A204.1 (cell line): ENCODE results near the gene EPS8L1.
"Not testable (repeated sequence)": the region's sequence is repeated elsewhere in the genome, so short reads cannot be mapped to it uniquely, and the experiment has no call there.

ENCODE experiments used
- FAIRE-seq: peaks from 2 replicates; lab custom pipeline; 2012; peaks lifted over from hg19 to GRCh38; lab: Jason Lieb, UNC

Gene EPS8L1

GRCh38 chr19:55075371-55075998 lies at the start of gene EPS8L1:
Gene EPS8L1, plus strand, starts transcription at chr19:55075869. Its CDS starts 576 bp downstream, at chr19:55076445.
- no peak for FAIRE-seq

- not testable (repeated sequence) for FAIRE-seq
Measured at GRCh38 chr19:55027140-55027471, 48.6 kb upstream of the EPS8L1 start.

GRCh38 chr19:55027472-55028337 lies 48.0 kb upstream of the EPS8L1 start:
- FAIRE-seq = no peak

- FAIRE-seq = no peak
Measured at GRCh38 chr19:55028757-55029156, 46.9 kb upstream of the EPS8L1 start.

DNA sequence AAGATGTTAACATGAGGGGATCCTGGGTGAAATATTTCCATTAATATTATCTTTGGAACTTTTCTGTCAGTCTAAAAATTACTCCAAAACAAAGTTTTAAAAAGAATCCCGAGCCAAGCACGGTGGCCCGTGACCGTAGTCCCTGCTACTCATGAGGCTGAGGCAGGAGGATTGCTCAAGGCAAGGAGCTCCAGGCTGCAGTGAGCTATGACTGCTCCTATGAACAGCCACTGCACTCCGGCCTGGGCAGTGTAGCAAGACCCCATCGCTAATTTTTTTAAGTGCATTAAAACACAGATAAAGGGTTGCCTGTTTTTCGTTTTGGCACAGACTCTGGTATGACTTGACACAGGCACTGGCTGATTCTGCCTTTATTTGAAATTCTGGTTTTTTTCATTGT lies 44.5 kb upstream of the EPS8L1 start:
- FAIRE-seq = no peak

GRCh38 chr19:55032170-55032800 lies 43.4 kb upstream of the EPS8L1 start:
- no peak for FAIRE-seq

DNA sequence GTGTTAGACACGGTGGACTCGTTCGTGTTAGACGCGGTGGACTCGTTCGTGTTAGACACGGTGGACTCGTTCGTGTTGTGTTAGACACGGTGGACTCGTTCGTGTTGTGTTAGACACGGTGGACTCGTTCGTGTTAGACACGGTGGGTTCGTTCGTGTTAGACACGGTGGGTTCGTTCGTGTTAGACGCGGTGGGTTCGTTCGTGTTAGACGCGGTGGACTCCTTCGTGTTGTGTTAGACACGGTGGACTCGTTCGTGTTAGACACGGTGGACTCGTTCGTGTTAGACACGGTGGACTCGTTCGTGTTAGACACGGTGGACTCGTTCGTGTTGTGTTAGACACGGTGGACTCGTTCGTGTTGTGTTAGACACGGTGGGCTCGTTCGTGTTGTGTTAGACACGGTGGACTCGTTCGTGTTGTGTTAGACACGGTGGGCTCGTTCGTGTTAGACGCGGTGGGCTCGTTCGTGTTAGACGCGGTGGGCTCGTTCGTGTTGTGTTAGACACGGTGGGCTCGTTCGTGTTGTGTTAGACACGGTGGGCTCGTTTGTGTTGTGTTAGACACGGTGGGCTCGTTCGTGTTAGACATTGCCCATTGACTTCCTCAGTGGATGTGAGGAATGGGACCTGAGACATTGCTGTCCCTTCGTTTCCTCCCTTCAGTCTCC lies 42.6 kb upstream of the EPS8L1 start:
- not testable (repeated sequence) for FAIRE-seq

DNA sequence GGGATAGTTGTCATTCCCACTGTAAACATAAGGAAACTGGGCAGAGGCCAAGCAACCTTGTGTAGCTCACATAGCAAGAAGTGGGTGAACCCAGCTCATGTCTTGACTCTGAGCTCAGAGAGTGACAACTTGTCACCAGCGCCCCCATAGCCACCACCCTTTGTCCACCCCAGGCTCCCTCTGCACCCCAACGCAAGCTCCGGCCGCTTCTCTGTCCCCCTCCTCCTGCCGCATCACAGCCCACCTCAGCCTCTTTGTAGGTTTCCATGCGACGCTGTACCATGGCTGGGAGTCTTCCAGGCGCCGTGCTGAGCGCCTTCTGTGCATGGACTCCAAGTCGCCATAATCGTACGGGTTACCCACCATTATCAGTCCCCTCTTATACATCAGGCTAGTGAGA lies 40.9 kb upstream of the EPS8L1 start:
- no peak for FAIRE-seq

DNA sequence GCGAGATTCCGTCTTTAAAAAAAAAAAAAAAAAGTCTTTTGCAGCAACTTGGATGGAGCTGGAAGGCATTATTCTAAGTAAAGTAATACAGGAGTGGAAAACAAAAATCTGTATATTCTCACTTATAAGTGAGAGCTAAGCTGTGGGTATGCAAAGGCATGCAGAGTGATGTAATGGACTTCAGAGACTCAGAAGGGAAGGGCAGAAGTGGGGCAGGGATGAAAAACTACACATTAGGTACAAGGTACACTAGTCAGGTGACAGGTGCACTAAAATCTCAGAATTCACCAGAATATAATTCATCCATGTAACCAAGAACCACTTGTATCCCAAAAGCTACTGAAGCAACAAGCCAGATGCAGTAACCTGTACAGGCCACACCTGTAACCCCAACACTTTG lies 39.6 kb upstream of the EPS8L1 start:
- FAIRE-seq = no peak

DNA sequence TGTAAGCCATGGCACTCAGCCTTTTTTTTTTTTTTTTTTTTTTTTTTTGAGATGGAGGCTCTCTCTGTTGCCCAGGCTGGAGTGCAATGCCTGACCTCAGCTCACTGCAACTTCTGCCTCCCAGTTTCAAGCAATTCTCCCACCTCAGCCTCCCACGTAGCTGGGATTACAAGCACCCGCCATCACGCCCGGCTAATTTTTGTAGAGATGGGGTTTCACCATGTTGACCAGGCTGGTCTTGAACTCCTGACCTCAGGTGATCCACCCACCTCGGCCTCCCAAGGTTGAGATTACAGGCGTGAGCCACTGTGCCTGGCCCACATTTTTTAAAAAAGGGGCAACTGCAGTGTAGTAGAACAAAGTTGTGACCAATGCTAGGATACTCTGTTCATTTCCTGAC lies 38.1 kb upstream of the EPS8L1 start:
- not testable (repeated sequence) for FAIRE-seq

DNA sequence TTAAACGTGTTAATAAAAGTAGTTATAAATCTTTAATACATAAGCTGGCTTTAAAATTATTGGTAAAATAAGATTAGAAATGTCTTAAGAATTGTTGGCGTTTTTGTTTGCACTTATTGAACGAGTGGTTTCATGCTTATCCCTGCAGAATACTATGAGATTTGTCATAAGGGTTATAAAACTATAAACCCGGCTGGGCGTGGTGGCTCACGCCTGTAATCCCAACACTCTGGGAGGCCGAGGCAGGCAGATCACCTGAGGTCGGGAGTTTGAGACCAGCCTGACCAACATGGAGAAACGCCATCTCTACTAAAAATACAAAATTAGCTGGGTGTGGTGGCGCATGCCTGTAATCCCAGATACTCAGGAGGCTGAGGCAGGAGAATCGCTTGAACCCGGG lies 35.0 kb upstream of the EPS8L1 start:
- FAIRE-seq = not testable (repeated sequence)

DNA sequence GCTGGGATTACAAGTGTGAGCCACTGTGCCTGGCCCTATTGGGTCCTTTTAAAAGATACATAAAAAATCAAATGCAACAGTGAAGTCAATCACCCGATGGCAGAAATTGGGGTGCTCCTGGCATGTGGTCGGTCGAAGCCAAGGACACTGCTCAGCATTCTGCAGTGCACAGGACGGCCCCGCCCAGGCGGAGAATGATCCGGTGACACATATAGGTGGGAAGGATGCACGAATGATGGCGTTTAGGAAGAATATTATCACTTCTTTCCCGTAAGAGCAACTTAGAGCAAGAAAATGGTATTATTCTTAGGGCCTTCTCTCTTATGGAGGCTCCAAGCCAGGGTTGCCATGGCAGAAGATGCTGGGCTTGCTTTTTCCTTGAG lies 34.4 kb upstream of the EPS8L1 start:
- no peak for FAIRE-seq

GRCh38 chr19:55041627-55042343 lies 33.9 kb upstream of the EPS8L1 start:
- FAIRE-seq = no peak

DNA sequence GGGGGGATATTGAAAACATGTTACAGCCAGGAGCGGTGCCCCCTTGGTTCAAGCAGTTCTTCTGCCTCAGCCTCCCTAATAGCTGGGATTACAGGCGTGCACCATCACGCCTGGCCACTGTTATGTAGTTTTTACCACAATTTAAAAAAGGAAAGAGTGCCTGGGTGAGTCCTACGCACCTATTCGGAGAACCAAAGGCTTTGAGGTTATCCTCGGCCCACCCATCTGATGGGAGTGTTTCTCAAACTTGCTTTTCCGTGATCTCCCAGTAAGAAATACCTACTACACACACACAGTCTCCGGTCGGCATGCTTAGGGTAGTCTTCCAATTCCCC lies 33.4 kb upstream of the EPS8L1 start:
- no peak for FAIRE-seq

- FAIRE-seq = no peak
Measured at GRCh38 chr19:55042688-55043087, 33.0 kb upstream of the EPS8L1 start.

DNA sequence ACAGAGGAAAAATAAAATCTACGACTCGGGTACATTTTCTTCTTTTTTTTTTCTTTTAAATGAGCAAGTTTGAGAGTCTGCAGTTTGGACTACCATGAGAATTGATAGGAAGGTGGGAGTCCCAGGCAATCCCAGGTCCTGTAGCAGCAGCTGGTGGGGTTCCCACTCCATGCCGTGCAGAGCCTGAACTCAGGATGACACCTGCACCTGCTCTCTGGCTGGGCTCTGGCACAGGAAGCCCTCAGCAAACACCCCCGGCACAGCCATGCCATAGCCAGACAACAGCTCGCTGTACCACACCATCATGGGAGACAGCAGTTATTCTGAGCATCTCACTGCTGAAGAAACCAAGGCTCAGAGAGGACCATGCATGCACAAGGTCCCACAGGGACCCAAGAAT lies 31.4 kb upstream of the EPS8L1 start:
- no peak for FAIRE-seq

DNA sequence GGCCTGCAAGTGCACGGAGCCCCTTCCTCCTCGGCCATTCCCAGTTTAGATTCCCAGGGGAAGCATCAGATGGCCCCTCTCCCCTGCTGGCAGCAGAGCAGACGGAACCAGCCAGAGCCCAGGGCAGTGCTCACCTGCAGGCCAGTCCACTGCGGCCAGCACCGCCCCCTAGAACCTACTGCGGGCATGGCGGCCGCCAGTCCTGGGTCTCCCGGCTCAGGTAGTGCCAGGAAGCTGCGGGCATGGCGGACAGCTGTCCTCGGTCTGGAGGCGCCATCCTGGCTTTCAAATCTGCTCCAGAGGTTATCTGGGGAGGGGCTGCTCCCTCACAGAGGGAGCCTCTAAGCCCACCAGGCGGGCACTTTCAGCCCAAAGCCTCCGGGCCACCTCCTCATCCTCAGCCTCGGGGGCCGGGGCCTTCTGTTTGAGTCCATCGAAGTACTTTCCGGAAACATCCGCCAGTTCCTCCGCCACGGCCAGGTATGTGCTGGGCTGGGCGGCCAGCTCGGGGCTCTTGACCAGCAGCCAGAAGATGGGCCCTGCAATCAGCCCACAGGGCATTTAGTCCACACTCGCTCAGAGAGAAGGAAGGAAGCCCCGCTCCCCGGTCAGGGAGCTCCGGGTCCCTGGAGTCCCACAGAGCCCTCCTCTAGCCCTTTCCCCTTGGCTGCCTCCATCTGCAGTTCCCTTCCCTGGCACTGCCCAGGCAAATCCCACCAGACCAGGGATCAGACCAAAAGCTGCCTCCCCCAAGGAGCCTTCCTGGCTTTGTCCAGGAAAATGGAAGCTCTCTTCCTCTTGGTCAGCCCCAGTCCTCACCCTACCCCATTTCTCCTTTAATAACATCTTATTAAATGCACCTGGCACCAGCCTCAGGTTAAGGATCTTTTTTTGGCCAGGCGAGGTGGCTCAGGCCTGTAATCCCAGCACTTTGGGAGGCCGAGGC lies 30.6 kb upstream of the EPS8L1 start:
- no peak for FAIRE-seq

GRCh38 chr19:55046975-55047622 lies 28.6 kb upstream of the EPS8L1 start:
- FAIRE-seq = no peak

DNA sequence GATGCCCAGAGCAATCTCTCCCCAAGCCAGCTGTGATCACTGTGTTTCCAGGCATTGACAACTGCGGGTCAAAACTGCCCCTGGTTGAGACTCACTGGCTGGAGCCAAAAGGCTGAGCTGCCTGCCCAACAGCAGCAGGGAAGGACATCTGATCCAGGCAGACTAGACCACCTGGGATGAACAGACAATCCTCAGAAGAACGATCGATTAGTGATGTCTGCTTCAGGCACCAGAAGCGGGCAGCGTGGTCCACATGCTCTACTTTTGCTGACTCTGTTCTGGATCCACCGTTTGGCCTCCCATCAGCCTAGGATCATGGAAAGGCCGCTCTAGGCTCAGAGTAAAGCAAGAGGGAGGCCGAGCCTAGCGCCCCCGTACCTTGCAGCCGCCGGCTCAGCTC lies 27.7 kb upstream of the EPS8L1 start:
- FAIRE-seq = no peak

DNA sequence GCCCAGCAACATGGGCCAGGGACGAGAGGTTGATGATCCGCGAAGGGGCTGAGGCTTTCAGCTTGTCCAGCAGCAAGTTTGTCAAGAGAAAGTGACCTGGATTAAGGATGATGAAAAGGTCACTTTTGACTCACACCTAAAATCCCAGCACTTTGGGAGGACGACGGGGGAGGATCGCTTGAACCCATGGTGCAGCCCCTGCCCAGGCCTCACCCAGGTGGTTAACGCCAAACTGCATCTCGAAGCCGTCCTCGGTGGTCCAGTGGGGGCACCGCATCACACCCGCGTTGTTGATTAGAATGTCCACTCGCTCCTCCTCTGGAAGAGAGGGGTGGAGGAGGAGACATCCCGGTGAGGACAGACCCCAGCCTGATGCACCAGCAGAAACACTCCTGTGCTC lies 27.2 kb upstream of the EPS8L1 start:
- FAIRE-seq = no peak
